PFSK-1 (cell line): ENCODE data around the gene RNFT2.

ENCODE experiments used
- POLR2AphosphoS5 ChIP-seq: IDR thresholded peaks from 2 replicates; pipeline ENCODE4 v1.6.1; 2012; ENCODE audit warnings: low read depth, mild to moderate bottlenecking, control low read depth, low read length, moderate library complexity
- SIN3A ChIP-seq: IDR thresholded peaks from 2 replicates; pipeline ENCODE4 v1.6.1; 2012; ENCODE audit warnings: mild to moderate bottlenecking, low read length, moderate library complexity, borderline replicate concordance; ENCODE audit not compliant: insufficient read depth
- TAF1 ChIP-seq: IDR thresholded peaks from 2 replicates; pipeline ENCODE4 v1.6.1; 2012; ENCODE audit warnings: low read length, control low read depth, borderline replicate concordance; ENCODE audit not compliant: insufficient read depth
- TF ChIP-seq, protein P1 (sequence below), 2 experiments: IDR thresholded peaks; 2 replicates each; pipeline versions ENCODE4 v1.6.1 to v1.8.0; 2011 to 2012; ENCODE audit warnings: low read depth in 2 of 2, low read length in 2 of 2, control low read depth in 1 of 2, inconsistent platforms in 1 of 2, mild to moderate bottlenecking in 1 of 2, moderate library complexity in 1 of 2; ENCODE audit not compliant: insufficient read depth in 1 of 2

DNA sequence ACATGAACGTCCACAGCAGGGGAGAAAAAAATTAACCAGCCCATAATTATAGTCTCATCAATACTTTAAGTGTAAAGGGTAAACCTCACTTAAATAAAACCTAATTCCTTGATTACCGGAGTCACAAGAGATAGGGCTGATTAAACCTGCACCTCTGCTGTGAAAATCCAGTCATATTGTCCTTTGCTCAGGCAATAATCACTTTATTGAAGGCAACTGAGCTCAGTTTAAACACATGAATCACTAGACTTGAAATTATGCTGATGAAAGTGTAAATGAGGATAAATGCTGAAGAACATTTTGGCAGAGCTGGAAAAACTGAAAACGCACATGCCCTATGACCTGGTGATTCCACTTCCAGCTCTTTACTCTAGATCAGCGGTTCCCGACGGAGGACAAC lies 149.8 kb downstream of the RNFT2 start:
- TF ChIP-seq, protein P1, sequence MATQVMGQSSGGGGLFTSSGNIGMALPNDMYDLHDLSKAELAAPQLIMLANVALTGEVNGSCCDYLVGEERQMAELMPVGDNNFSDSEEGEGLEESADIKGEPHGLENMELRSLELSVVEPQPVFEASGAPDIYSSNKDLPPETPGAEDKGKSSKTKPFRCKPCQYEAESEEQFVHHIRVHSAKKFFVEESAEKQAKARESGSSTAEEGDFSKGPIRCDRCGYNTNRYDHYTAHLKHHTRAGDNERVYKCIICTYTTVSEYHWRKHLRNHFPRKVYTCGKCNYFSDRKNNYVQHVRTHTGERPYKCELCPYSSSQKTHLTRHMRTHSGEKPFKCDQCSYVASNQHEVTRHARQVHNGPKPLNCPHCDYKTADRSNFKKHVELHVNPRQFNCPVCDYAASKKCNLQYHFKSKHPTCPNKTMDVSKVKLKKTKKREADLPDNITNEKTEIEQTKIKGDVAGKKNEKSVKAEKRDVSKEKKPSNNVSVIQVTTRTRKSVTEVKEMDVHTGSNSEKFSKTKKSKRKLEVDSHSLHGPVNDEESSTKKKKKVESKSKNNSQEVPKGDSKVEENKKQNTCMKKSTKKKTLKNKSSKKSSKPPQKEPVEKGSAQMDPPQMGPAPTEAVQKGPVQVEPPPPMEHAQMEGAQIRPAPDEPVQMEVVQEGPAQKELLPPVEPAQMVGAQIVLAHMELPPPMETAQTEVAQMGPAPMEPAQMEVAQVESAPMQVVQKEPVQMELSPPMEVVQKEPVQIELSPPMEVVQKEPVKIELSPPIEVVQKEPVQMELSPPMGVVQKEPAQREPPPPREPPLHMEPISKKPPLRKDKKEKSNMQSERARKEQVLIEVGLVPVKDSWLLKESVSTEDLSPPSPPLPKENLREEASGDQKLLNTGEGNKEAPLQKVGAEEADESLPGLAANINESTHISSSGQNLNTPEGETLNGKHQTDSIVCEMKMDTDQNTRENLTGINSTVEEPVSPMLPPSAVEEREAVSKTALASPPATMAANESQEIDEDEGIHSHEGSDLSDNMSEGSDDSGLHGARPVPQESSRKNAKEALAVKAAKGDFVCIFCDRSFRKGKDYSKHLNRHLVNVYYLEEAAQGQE (IDR thresholded peaks at IDR 0.05; ENCODE audit: insufficient read depth in 1 of 2, low read depth in 2 of 2, low read length in 2 of 2), result no peak
- TF ChIP-seq POLR2AphosphoS5 (no peak), TAF1 (no peak), SIN3A (no peak)
